Urothelium cell line (cell line): Measurements from ENCODE around the gene LRRC46.
A peak's percentile ranks its signal among the peaks of the same experiment; 100 is the strongest.

Experiments
- DNase-seq: peaks from one replicate; pipeline ENCODE4 v3.0.0; 2011; ENCODE audit warnings: low spot score, mixed read lengths
- FAIRE-seq: peaks from 2 replicates; lab custom pipeline; 2011; peaks lifted over from hg19 to GRCh38; lab: Jason Lieb, UNC

Gene LRRC46

GRCh38 chr17:47808830-47809480 lies 22.5 kb upstream of the LRRC46 start:
- FAIRE-seq: peak; percentile 27
- DNase-seq: no peak

- FAIRE-seq: peak; percentile 46
- DNase-seq: peak; percentile 88
Measured at GRCh38 chr17:47810200-47810821, 21.2 kb upstream of the LRRC46 start.

DNA sequence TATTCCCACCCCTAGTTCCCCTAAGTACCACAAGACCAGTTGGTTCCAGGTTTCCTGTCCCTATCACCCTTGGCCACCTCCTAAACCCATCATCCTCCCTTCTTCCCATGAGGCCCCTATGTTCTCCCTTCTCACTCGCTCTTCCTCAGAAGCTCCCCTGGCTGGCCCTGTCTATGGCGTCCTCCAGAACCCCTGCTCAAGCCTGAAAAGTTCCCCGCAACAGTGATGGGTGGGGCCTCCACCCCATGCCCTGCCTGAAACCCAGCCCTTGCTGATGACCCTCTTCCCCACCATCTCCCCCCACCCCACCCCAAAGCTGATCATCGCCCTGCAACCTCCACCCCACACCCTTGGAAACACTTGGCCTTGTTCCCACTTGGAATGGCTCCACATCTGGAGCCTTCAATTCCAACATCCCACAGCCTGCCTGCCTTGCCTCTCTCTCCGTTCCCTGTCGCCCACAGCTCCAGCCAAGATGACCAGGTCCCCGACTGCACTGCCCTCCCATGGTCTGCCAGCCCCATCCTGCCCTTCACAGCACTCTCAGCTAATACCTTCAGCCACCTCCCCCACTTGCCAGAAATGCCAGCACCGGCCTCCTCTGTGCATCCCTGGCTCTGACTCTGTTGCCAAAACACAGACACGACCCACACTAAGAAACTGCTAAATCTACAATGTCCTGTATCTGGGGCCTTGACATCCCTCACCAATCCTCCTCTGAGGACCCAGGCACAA lies 20.4 kb upstream of the LRRC46 start:
- no peak for FAIRE-seq
- DNase-seq: no peak

GRCh38 chr17:47811709-47812108 lies 19.8 kb upstream of the LRRC46 start:
- FAIRE-seq (no peak), DNase-seq (no peak)

- DNase-seq (no peak), FAIRE-seq (no peak)
Measured at GRCh38 chr17:47812146-47812920, 19.1 kb upstream of the LRRC46 start.

DNA sequence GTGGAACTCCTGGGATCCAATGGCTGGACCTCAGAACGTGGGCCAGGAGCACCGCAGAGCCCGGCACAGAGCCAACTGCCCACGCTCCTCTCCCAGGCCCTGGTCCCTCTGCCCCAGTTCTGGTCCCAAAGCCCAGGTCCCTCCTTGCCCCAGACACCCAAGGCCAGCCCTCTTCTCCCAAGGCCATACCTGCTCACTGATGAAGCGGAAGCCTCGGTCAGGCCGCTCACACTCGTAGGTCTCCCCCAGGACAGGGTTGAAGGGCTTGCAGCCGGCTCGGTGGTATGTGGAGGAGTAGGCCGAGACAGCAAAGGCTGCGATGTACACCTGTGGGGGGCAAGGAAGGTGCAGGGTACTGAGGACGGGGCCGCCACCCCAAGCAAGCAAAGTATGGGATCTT lies 18.4 kb upstream of the LRRC46 start:
- DNase-seq: no peak
- FAIRE-seq: no peak

GRCh38 chr17:47813512-47814031 lies 17.9 kb upstream of the LRRC46 start:
- FAIRE-seq (no peak), DNase-seq (no peak)

GRCh38 chr17:47815106-47815918 lies 16.2 kb upstream of the LRRC46 start:
- DNase-seq (no peak), FAIRE-seq (no peak)

DNA sequence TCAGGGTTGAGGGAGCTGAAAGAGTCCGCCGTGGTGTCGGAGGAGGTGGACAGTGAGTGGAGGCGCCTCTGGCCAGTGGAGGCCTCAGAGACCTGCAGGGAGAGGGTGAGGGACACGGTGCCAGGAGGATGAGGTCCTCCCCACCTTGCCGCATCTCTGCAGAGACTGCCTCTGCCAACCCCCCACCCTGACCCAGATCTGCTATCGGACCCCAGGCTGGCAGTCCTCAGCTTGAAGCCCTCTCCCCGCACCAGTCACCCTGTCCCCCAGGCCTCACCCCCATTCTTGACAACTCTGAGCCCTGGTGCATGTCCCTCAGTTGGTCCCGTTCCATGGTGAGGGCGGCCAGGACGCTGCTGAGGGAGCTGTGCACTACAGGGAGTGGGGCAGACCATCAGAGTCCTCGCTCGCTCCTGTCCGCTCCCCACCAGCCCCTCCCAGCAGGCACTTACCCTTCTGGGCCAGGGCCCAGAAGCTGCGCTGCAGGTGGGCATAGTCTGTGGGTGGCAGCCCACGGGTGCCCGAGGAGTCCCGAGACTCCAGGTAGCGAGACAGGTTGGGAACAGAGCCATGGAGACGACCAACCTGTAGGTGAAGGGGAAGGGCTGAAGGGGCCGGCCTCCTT lies 15.2 kb upstream of the LRRC46 start:
- FAIRE-seq (no peak), DNase-seq (no peak)

GRCh38 chr17:47816947-47817346 lies 14.5 kb upstream of the LRRC46 start:
- FAIRE-seq (peak; percentile 65), DNase-seq (no peak)

DNA sequence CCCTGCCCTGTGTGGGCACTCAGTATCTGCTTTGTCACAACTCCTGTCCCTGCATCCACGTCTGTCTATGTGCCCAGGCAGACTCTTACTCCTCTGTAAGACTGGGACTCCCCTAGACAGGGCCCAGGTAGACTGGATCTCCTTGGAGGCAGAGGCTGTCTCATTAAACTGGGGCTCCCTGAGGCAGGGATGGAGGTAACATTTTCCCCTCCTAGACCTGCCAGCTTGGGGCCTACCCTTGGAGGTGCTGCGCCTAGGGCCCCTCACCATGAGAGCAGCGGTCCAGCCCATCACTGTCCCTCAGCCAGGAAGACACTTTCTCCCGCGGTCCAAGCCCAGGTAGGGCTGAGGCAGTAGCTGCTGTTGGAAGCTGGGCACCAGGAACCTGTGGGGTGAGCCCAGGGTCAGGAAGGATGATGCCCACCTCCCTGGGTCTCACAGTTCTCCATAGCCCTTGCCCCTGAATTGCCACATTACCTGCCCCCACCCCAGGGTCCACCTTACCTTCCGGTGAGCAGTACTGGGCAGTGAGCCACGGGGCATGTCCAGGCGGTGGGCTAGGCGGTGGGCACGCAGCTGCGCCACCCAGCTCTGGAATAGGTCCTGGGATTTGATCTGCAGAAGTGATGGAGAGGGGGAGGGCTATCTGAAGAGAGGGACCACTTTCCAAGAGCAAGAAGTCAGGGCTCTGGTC lies 13.3 kb upstream of the LRRC46 start:
- FAIRE-seq (no peak), DNase-seq (no peak)

DNA sequence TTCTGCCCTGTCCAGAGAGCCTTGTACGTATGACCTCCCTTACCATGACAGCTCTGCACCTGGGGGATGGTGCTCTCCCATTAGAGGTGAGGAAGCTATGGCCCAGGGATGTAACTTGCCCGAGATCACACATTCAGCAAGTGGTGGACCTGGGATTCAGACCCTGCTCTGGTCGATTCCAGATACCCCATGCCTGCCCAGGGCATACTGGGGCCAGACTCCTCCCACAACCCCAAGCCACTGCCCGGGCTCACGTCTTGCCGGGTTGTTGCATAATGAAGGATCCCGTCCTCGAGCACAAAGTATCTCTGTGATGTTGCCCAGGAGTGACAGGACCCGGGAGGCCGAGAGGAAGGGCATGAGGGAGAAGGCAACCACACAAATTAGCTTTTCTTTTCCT lies 12.0 kb upstream of the LRRC46 start:
- FAIRE-seq: no peak
- no peak for DNase-seq

- FAIRE-seq: no peak
- DNase-seq: no peak
Measured at GRCh38 chr17:47820033-47820789, 11.3 kb upstream of the LRRC46 start.

DNA sequence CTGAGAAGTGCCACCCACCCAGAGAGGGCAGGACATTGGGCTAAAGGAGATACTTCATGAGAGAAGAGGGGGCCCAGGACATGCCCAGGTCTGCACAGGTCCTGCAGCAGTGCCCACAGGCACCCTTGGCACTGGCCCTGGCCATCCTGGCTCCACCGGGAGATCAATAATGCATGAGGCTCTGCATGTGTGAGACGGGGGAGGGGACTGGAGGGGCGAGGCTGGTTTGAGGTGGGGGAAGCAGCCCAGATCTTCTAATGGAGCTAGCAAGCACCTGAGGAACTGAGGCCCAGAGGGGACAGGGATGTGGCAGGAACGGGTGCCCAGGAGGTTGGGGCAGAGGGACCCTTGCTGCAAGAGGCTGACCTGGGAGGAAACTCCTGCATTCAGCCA lies 10.4 kb upstream of the LRRC46 start:
- DNase-seq (no peak), FAIRE-seq (no peak)

DNA sequence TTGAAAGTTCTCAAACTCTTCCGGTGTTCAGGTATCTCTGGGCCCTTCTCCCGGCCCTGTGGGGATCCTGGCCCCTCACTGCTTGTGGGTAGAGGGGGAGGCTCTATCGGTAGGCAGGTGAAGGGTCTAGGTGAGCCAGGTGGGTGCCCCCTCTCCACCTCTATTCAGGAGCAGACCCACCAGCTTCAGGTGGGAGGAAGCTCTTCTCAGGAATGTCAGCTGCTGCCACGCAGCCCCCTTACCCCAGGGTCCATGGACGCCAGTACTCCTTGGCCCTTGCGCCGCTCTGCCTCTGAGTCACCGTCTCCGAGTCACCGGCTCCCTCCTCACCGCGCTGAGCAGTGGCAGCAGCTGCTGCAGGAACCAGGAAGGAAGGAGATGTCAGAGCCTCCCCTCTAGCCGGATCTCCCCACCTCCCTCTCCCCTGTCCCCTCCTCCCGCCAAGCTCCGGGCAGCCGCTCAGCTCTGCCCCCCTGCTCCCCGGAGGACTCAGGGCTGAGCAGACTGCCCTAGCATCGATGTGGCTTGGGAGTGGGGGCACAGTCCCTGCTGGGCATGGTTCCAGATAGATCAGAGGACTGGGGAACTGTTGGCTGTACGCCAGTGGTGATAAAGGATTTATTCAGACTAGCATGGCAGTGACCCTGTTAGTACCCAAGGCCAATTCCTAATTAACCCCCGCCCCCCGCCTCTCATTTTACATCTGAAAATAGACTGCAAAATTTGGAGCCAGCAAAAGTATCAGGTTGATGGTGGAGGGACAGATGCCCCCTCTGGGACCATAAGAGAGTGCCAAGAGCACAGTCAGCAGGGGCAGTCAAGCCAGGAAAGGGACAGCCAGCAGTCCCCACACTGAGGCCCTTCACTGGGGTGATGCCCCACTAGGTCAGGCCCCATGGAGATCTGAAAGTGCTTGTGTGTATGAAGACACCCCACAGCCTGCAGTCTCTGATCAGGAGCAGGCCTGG lies 9.8 kb upstream of the LRRC46 start, which contains the start of gene OSBPL7:
TSS of gene OSBPL7 (minus strand) at position 371 of the 968 bp plus-strand sequence. CDS start 1,516 bp downstream, outside the sequence.
- peak; percentile 93 for FAIRE-seq
- DNase-seq: peak; percentile 93

- FAIRE-seq (no peak), DNase-seq (no peak)
Measured at GRCh38 chr17:47822785-47823184, 8.7 kb upstream of the LRRC46 start.

DNA sequence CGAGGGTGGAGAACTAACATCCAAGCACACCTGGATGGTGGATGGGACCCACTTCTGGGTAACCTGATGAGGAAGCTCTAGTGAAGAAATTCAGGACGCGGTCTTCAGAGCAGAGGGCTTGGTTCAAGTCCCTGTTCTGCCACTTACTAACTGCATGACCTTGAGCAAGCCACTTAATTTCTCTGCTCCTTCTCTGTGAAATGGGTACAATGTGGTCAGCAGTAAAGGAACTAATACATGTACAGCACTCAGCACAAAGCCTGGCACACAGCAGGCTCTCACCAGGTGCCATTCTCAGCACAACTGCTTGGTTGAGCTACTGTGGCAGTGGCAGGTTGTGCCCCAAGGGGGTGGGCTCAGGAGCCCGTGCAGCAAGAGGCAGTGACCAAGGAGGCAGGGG lies 8.0 kb upstream of the LRRC46 start:
- DNase-seq (no peak), FAIRE-seq (no peak)
